MG63 (cell line): ENCODE results near the gene MYO7B. TPM values are rescaled to one million over a fixed set of nuclear protein-coding genes. Genes with fewer than 3 reads are reported as not detected.
A peak's percentile ranks its signal among the peaks of the same experiment; 100 is the strongest.

Experiments used
- DNase-seq: peaks from one replicate; pipeline ENCODE4 v3.0.0-alpha.2; 2020
- H3K27me3 ChIP-seq: fragments of 250-450 bp; sonication (Bioruptor Pico); 2 replicates; pipeline ENCODE4 v1.5.1; 2020; ENCODE audit warnings: mild to moderate bottlenecking, moderate library complexity
- H3K36me3 ChIP-seq: fragments of 250-450 bp; sonication (Bioruptor Pico); 2 replicates; pipeline ENCODE4 v1.5.1; 2020; ENCODE audit warnings: mild to moderate bottlenecking, moderate library complexity
- H3K4me3 ChIP-seq: fragments of 250-450 bp; sonication (Bioruptor Pico); 2 replicates; pipeline ENCODE4 v1.5.1; 2020; ENCODE audit warnings: mild to moderate bottlenecking, moderate library complexity
- H3K9me3 ChIP-seq: fragments of 250-450 bp; sonication (Bioruptor Pico); 2 replicates; pipeline ENCODE4 v1.5.1; 2020; ENCODE audit warnings: mild to moderate bottlenecking, moderate library complexity
- total RNA-seq: library from RNA; depleted of rRNA; stranded (reverse); fragments of >200 nt; shearing (Covaris generic); gene quantifications from 2 replicates; pipeline ENCODE4 v1.2.3, GENCODE V29; 2014; ENCODE audit warnings: low replicate concordance

The MYO7B gene
- total RNA-seq, 1 experiment from 2014 or later: 0.89 TPM

DNA sequence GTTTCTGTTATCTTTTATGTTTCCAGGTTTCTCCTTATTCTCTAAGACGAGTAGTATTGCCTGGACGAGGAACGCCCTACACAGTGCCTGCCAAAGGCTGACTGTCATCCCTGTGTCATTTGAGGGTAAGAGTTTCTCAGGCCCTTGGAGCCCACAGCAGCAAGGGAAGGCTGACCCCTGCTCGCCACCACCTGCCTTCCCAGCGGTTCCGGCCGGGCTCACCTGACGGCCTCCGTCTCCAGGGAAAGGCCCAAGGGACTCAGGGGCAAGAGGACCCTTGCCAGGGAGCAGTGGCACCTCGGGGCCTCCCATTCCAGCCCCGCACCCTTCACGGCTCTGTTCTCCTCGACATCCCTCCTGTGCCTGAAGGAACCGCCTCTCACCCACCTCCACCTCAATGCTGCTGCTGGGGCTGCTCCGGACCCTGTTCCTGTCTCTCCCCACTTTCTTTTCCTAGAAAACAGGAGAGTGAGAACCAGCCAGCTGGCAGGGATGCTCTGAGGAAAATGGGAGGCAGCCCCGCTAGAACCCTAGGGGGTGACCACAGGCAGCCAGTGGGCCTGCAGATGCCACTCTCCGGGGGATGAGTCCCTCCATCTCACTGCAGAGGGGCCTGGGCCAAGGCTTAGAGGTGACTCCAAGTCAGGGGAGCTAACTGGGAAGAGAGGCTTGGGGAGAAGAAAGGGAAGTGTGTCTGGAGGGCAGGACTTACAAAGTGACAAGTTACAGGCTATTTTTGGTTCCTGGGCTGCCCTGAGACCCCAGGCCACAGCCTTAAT, 138.0 kb downstream of the MYO7B start:
- no peak for DNase-seq
- H3K27me3 ChIP-seq: no peaks in the 10 kb centered on the region
- H3K4me3 ChIP-seq: no peak overlapping the region
- no peaks in the 10 kb centered on the region for H3K9me3 ChIP-seq
- H3K36me3 ChIP-seq: no peaks in the 10 kb centered on the region

DNA sequence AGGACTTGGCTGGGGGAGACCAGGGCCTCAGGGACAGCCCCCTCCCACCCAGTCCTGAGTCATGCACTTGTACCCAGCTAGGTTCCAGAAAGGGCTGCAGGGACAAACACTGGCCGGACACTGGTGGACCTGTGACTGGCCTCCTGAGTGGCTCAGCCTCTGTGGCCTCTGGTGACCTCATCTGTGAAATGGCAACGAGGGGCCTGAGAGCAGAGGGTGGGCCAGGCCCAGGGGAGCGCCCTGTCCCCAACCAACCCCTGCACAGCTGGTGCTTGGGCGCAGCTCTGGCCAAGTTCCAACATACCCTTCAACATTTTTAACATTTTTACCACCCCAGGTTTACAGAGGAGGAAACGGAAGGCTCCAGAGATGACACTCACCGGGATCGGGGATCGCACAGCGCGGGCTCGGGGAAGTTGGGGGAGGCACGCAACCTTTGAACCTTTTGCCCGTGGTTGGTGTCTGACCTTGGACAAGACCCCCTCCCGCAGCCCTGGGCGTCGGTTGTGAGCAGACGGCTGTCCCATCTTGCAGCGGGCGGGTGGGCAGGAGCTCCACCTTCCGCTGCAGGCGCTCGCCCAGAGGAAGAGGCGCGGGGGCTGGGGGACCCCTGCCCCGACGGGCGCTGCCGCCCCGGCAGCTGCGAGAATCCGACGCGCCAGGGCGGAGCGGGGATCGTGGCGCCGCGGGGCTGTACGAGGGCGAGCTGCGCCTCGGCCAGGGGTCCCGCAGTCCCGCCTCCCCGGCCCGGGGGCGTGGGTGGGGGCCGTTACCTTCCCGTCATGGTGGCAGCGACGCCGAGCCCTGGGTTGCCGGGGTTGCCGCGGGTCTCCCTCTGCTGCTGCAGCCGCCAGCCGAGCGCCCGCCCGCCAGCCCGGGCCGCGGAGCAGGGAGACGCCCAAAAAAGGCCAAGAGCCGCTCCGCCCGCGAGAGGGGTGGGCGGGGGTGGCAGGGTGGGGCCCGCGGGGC, 139.0 kb downstream of the MYO7B start:
- H3K4me3 ChIP-seq: peak overlapping the region; percentile 24; the same call in 1 of the 2 replicates
- H3K36me3 ChIP-seq: no peaks in the 10 kb centered on the region
- H3K27me3 ChIP-seq: no peaks in the 10 kb centered on the region
- no peaks in the 10 kb centered on the region for H3K9me3 ChIP-seq
- DNase-seq: peak; percentile 42

DNA sequence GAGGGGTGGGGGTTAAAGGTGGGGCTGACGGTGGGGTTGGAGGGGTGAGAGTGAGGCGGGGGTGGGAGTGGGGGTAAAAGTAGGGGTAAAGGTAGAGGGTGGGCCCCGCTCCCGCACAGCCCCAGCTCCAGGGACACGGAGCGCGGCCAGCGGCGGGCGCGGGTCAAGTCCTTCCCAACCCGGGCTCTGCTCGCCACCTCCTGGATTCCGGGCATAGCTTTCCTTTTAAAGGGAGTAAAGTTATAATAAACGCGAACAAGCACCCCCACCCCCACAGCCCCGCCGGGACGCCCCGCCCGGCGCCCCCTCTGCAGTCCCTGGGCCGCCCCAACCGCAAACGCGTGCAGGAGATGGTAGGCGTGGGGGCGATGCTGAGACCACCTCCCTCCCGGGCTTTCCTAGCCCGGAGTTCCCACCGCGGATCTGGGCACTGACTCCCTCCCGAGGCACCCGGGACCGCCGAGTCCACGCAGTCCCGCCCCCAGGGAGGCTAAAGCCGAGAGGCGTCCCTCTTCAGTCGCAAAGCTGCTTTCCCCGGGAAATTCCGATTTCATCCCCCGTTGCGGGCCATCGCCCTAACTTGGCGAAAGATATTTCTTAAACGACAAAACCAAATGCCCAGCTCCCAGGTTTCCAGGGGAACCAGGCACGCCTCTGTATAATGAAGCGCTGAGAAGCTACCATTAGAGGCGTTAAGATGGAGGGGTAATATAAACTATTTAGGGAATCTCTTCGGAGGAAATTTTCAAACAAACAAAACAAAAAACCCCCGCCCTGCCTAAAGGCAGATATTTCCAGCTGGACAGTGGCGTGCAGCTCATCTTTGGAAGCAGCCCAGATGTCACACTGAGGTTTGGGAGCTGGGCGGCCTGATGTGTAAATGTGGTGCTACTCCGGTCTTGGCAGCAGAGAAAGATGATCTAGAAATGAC, 140.1 kb downstream of the MYO7B start, which contains the start of gene LIMS2:
Gene LIMS2, minus strand, starts transcription at position 200 of the 931 bp plus-strand sequence. CDS start 506 bp downstream, outside the sequence.
- H3K4me3 ChIP-seq: peak within 1 kb of the TSS; percentile 48
- H3K27me3 ChIP-seq: no peaks in the 10 kb centered on the region
- H3K36me3 ChIP-seq: no peaks in the 10 kb centered on the region
- no peaks in the 10 kb centered on the region for H3K9me3 ChIP-seq
- DNase-seq: peak; percentile 69

DNA sequence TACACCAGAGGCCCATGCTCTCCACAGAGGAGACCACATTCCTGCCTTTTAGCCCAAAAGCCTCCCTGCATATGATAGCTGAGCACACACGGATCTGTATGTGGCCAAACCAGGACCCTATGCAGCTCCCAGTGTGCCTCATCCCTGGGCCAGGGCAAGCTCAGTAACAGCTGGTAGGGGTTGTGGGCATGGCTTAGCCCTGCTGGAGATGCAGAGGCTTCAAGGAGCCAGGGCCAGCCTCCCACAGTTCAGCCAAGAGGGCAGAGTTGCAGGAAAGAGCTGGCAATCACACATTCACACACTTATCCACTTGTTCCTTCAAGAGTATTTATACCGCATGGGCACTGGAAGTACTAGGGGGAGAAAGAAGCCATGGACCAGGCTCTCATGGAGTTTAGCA, 141.4 kb downstream of the MYO7B start:
- DNase-seq: no peak
- H3K36me3 ChIP-seq: no peaks in the 10 kb centered on the region
- H3K27me3 ChIP-seq: no peaks in the 10 kb centered on the region
- no peak overlapping the region for H3K4me3 ChIP-seq
- no peaks in the 10 kb centered on the region for H3K9me3 ChIP-seq

DNA sequence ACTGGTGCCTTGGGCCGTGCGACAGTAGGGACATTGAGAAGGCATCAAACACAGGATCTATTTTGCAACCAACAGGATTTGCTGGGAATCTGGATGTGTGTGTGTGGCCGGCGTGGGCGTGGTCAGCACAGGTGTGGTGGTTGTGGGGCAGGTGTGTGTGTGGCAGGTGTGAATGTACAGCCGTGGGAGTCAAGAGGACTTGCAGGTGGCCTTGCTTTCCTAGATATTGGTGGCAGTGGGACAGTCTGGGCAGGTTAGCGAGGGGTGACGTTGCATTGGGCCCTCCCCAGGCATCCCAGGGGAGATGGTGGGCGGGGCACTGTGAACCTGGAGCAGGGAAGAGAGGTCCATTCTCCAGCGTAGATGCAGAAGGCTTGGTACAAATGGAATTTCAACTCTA, 143.0 kb downstream of the MYO7B start:
- H3K36me3 ChIP-seq: no peaks in the 10 kb centered on the region
- no peak overlapping the region for H3K4me3 ChIP-seq
- no peaks in the 10 kb centered on the region for H3K9me3 ChIP-seq
- no peak for DNase-seq
- no peaks in the 10 kb centered on the region for H3K27me3 ChIP-seq

DNA sequence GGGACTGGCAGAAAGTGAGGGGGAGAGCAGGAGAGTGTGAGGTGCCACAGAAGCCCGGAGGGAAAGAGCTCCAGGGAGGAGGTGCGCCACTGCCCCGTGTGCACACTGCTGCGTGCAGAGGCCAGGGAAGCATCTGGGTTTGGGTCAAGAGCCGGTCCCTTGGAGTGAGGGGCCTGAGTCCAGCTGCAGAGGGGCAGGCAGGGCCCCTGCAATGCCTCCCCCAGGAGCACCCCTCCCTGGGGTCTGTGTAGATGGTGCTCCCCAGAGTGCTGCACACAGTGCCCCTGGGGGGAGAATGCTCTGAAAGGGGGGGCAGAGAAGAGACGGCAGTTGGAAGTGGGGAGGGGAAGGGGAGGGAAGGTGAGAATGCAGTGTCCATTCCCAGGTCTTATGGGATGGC, 143.5 kb downstream of the MYO7B start:
- no peaks in the 10 kb centered on the region for H3K9me3 ChIP-seq
- no peak overlapping the region for H3K4me3 ChIP-seq
- no peaks in the 10 kb centered on the region for H3K36me3 ChIP-seq
- H3K27me3 ChIP-seq: no peaks in the 10 kb centered on the region
- DNase-seq: no peak

DNA sequence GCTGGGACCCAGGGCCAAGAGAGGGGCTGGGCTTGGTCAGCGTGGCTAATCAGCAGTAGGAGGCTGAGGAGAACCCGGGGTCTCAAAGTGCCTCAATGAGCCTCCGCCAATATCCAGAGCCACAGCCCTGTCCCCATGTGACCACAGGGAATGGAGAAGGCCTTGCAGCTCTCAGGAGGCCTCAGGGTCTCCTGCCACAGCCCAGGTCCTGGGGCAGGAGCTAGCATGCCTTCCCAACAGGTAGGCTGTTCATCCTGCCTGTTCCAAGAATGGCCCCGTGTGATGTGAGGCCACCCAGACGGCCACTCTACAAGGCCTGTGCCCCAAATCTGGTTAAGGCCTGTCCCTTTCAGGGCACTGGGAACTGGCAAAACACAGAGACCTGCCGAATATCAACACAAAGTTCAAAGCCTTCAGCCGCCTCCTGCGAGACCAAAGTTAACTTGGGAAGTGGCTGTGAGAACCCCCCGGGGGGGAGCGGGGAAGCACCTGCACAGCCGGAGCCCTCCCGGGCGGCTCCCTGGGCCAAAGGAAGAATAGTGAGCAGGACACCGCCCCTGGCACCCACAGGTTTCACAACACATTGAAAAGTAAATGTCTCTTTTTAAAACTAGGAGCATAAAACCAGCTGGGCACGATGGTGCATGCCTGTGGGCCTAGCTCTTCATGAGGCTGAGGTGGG, 144.3 kb downstream of the MYO7B start:
- Histone ChIP-seq H3K27me3 (no peaks in the 10 kb centered on the region), H3K36me3 (no peaks in the 10 kb centered on the region), H3K4me3 (no peak overlapping the region), H3K9me3 (no peaks in the 10 kb centered on the region)
- no peak for DNase-seq

DNA sequence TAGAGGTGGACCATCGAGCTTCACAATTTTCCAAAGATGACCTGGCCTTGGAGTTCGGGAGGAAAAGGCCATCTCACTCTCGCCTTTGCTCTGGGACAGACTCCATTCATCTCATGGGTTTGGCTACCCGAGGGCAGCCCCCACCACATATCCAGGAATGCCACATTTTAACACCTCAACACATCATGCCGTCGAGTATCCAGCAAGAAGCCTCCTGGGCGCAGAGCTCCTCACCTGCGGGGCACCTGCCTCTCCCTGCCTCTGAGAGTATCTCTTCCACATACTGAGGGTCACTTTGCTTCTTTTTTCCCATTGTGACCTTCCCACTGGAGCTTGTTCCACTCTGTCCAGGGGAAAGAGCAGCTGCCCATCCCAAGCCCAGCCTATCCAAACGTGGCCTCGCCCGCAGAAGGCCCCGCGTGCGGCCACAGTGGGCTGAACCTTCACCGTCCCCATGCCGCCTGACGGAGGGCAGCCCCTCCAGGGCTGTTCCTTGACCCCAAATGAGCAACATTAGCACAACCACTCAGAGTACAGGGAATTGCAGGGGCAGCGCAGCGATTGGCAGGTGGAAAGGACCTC, 145.3 kb downstream of the MYO7B start:
- DNase-seq: no peak
- Histone ChIP-seq H3K36me3 (no peaks in the 10 kb centered on the region), H3K4me3 (no peak overlapping the region)

DNA sequence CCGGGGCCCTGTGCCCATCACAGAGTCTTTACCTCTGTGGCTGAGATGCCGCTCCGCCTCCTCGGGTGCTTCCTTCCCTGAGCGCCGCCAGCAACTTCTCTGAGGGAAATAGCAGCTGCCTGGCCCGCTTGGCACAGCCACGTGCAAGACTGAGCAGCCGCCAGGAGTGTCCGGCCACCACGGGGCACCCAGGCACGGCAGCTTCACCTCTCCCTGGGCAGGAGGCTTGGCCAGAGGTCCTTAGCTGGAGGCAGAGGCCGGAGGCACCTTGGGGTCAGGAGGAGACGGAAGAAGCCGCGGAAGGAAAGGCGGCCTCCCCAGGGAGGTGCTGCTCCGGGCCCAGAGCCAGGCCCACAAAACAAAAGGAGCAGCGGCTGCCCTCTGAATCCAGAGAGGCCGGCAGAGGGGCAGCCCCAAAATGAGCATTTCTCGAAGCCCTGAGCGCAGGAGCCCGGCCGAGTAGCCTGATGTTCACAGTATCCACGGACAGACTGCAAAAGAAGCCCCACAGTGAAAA, 145.9 kb downstream of the MYO7B start:
- DNase-seq: no peak
- Histone ChIP-seq H3K27me3 (no peaks in the 10 kb centered on the region), H3K36me3 (no peaks in the 10 kb centered on the region), H3K4me3 (no peak overlapping the region), H3K9me3 (no peaks in the 10 kb centered on the region)

More for the DNA sequence above, 145.3 kb downstream of the MYO7B start:
- H3K9me3 ChIP-seq: no peaks in the 10 kb centered on the region
- no peaks in the 10 kb centered on the region for H3K27me3 ChIP-seq

DNA sequence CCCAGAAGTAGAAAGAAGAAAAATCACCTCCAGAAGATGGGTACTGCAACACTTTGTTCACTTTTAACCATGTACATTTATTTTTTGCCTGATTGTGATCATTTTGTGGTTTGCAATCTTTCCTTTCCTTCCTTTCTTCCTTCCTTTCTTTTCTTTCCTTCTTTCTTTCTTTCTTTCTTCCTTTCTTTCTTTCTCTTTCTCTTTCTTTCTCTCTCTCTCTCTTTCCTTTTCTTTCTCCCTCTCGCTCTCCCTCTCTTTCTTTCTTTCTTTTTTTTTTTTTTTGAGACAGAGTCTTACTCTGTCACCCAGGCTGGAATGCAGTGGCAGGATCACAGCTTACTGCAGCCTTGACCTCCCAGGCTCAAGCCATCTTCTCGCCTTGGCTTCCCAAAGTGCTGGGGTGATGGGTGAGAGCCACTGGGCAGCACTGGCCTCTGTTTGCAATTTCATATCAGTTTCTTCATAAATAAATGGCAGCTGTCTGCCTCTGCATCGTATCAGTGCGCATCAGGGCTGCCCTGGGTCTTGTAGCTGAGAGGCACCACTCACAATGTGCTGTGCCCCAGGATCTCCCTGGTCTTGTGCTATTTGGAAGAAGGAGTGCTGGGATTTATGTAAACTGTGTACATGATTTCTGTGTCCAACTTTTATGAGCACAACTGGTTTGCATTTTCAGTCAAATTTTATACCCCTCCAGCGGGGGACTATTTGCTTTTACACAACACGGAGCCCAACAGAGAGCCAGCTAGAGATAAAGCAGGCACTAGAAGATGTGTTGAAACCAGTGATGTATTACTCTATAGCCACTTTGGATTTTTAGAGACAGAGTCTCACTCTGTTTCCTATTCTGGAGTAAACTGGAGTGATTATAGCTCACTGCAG, 146.7 kb downstream of the MYO7B start:
- Histone ChIP-seq H3K27me3 (no peaks in the 10 kb centered on the region), H3K9me3 (no peaks in the 10 kb centered on the region), H3K4me3 (no peak overlapping the region), H3K36me3 (no peaks in the 10 kb centered on the region)
- no peak for DNase-seq

DNA sequence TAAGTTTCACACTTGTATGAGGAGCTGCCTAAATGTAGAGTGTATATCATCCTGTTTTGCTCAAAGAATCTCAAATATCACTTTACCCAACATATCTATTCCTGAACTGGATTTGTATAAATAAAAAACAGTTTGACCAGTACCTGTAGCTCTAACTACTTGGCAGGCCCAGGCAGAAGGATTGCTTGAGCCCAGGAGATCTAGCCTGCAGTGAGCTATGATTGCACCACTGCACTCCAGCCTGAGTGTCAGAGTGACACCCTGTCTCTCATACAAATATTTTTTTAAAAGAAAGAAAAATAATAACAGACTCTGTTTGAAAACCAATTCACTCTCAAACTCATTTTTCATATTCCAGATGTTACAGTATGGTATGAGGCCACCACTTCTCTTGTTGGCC, 147.6 kb downstream of the MYO7B start:
- no peak overlapping the region for H3K4me3 ChIP-seq
- H3K27me3 ChIP-seq: peaks cover under 1% of the 10 kb centered on the region; the same call in 1 of the 2 replicates
- DNase-seq: no peak
- H3K9me3 ChIP-seq: no peaks in the 10 kb centered on the region; the same call in 1 of the 2 replicates
- H3K36me3 ChIP-seq: no peaks in the 10 kb centered on the region

DNA sequence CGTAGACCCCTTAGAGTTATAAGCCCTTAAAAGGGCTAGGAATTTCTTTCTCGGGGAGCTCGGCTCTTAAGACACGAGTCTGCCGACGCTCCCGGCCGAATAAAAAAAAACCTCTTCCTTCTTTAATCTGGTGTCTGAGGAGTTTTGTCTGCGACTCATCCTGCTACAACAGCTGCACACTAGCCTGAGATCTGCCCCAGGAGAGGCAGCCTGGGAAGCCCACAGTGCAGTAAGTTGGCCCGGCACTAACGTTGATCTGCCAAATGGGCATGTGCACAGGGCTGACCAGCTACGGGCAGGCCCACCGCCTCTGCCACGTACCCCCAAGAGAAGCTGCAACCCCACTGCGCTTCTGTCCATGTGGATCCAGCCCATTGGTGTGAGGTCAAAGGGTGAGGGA, 148.3 kb downstream of the MYO7B start:
- H3K27me3 ChIP-seq: peaks cover 2% of the 10 kb centered on the region; the same call in 1 of the 2 replicates
- peak; percentile 62 for DNase-seq
- no peak overlapping the region for H3K4me3 ChIP-seq
- H3K36me3 ChIP-seq: no peaks in the 10 kb centered on the region
- H3K9me3 ChIP-seq: peaks cover 4% of the 10 kb centered on the region

DNA sequence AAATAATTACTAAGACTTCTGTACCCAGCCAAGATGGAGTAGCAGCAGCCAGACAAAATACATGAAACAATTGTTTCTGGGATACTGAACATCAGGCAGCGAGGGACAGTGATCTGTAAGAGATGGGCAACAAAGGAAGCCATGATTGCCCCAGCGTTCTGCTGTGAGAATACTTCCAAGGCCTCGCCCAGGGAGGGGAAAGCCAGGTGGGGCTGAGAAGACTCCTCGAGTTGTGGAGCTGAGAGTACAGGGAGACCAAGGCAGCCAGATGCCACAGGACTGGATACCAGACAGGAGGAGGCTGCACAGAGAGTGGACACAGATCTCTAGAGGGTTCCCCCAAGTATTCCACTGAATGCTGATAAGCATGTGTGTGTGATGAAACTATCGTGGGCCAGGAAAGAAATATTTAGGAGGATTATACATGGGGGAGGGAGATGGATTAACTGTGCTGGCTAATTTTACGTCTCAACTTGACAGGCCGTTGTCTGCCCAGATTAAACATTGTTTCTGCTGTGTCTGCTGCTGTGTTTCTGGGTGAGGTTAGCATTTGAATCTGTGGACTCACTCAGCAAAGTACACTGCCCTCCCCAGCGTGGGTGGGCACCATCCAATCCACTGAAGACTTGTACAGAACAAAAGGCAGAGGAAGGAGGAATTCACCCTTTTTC, 150.1 kb downstream of the MYO7B start:
- DNase-seq: no peak
- Histone ChIP-seq H3K9me3 (peaks cover 10% of the 10 kb centered on the region), H3K4me3 (no peak overlapping the region), H3K27me3 (peaks cover 2% of the 10 kb centered on the region; the same call in 1 of the 2 replicates), H3K36me3 (no peaks in the 10 kb centered on the region)
